AG09319 (cell line): ENCODE data around the gene ARL14.

Experiments used
- DNase-seq: peaks from one replicate; pipeline ENCODE4 v3.0.0-alpha.2; 2010; ENCODE audit warnings: low read depth; ENCODE audit errors: extremely low read depth
- TF ChIP-seq, protein P1 (sequence below): IDR thresholded peaks from 2 replicates; pipeline ENCODE4 v1.5.1; 2011; ENCODE audit warnings: low read depth, mild to moderate bottlenecking, inconsistent platforms, low read length, moderate library complexity

The ARL14 gene

DNA sequence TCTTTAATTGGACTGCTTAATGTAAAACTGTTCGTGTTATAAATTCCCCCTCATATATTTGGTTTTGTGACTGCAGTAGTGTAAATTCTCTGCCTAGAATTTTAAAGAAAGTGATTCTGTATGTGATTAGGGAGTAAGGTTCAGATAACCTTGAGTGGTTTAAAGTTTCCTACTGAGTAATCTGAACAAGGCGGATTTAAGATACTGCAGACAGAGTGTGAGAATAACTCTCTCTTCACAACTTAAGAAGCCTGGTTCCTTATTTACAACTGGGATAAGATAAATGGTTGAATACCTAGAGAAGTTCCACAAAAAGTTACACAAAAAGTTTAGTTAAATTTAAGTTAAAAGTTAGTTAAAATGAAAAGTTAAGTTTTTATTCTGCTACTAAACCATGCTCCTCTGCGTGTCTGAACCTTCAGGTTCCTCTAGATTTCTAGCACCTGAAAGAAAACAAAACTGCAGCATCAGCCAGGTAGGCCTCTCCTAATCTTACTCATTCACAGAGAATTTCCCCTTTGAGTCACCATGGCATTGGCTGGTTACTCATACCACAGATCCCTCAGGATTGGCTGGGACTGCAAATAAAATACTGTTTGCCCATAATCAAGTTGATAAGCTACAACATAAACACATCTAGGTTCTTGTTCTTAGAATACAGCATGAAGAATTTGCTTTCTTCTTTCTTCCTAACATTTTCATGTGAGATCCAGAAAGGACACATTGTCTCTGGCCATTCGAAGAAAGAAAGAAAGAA, at the start of gene ARL14:
Gene ARL14 (plus strand): TSS at position 614 of the 757 bp plus-strand sequence. CDS start 187 bp downstream, outside the sequence.
- no peak for DNase-seq
- TF ChIP-seq, protein P1, sequence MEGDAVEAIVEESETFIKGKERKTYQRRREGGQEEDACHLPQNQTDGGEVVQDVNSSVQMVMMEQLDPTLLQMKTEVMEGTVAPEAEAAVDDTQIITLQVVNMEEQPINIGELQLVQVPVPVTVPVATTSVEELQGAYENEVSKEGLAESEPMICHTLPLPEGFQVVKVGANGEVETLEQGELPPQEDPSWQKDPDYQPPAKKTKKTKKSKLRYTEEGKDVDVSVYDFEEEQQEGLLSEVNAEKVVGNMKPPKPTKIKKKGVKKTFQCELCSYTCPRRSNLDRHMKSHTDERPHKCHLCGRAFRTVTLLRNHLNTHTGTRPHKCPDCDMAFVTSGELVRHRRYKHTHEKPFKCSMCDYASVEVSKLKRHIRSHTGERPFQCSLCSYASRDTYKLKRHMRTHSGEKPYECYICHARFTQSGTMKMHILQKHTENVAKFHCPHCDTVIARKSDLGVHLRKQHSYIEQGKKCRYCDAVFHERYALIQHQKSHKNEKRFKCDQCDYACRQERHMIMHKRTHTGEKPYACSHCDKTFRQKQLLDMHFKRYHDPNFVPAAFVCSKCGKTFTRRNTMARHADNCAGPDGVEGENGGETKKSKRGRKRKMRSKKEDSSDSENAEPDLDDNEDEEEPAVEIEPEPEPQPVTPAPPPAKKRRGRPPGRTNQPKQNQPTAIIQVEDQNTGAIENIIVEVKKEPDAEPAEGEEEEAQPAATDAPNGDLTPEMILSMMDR = no peak

DNA sequence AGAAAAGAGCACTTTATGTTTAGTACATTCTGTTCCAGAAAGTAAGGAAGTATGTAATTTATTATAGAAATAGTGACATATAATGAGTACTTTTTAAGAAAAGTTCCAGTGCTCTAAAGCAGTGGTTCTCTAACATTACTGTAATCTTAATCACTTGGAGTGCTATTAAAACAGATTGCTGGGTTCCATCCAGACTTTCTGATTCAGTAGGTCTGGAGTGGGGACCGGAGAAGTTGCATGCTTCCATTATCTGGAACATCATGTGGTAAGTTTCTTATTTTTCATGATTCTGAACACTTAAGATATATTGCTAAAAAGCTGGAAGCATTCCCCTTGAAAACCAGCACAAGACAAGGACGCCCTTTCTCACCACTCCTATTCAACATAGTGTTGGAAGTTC, 47.5 kb upstream of the ARL14 start:
- TF ChIP-seq, protein P1 = no peak
- no peak for DNase-seq

DNA sequence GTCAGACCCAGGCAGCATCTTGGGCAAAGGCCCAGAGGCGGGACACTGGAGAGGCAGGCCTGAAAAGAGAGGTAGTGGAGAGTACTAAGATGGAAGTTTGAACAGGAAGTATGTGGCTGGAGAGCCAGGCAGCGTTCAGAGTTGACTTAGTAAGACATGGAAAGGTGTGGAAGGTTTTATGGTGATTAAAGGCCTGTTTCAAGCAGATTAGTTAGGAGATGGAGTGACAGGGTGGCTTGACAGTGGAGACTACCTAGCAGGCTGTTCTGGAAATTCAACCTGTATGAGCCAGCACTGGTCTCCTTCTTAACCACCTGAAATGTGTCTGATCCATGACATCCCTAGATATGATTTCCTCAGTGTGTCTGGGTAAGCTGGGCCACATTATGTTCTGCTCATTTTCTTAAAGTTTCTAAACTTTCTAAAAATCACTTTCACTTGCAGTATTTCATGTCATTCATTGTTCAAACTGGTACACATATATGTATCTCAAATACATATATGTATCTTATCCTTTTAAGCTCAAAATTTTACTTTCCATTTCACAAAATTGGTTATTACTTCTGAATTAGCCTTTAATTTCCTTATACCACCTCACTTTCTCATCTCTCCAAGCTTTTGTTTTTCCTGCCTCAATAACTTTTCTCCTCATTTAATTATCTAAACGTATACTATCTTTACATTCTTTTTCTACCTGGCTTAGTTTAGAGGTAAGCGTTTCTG, 43.4 kb upstream of the ARL14 start:
- TF ChIP-seq, protein P1 = no peak

DNA sequence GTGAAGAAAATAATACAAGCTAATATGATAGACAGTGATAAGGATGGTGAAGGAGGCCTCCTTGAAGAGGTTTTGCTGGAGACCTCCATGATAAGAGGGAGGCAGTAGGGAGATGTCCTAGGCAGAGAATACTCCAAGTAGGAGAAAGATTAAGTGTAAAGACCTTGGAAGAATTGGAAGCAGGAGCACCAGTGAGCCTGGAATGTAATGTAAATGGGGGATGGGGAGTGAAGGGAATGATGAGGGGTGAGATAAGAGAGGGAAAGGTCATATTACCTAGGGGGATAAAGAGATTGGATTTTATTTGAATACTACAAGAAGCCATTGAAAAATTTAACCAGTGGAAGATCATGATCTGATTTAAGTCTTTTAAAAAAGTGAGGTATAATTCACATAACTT, 41.7 kb upstream of the ARL14 start:
- no peak for DNase-seq
- TF ChIP-seq, protein P1 = no peak

More for the DNA sequence above, 43.4 kb upstream of the ARL14 start:
- DNase-seq = no peak

DNA sequence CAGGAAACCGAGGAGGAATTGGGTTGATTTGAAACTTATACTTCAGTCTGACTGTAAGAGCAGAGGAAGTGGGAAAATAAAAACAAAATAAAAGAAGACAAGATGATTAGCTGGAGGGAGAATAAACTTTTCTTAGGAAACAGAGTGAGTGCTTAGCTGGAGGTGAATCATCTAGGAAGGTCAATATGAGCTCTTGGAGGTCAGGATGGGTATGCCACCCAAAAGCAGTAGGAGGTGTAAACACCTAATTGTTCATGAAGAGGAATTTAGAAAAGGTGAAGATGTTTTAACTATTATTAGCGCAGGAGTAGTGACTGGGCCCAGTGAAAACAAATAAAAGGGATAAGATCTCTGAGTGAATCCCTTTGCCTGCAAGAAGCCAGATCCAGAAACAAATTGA, 39.9 kb upstream of the ARL14 start:
- no peak for DNase-seq
- TF ChIP-seq, protein P1 = no peak

DNA sequence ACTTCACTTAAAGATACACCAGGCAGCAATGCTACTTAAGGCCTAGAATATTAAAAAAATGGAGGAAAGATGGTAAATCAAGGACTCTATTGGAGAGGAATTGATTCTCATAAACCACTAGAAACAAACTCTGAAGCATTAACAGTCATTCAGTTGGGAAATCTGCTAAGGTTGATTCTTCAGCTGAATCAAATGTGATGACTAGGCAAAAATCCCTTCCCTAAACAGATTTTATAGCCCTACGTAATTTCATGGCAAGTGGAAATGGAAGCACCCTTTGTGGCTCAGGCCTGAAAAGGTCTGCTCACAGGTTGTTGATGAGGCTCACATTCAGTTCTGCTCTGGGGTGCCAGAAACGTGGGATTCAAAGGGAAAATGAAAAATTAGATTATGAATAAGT, 38.8 kb upstream of the ARL14 start:
- no peak for DNase-seq
- TF ChIP-seq, protein P1 = no peak

DNA sequence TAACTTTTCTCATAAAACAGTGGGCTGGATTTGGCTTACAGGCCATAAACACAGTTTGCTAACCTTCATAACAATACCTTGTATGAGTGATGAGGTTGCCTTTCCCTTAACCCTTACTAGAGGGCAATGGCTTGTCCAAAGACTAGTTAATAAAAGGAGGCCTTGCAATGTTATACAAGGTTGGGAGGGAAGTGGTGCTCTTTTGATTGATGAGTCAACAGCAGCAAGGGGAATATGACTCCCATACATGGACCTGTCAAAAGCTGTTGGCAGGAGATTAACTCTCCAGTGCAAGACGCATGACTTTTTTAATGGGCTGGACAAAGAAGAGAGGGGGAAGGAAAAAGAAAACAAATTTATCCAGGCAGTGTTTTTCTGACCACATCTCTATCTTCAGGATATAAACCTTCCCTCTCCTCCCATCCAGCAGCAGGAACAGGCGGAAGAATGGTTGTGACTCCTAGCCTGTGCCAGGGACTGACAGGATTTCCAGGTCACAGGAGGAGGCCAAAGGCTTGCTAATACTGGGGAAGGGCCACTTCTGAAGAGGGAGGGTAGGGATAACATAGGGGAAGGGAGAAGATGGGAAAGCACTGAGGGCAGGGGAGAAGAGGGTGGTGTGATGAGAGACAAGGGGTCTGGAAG, 35.2 kb upstream of the ARL14 start:
- TF ChIP-seq, protein P1 = no peak
- no peak for DNase-seq
